Subcutaneous abdominal adipose tissue (tissue), 5 donors: ENCODE measurements around the gene WWOX.
"Not testable (repeated sequence)": the region's sequence is repeated elsewhere in the genome, so short reads cannot be mapped to it uniquely, and the experiment has no call there.

ENCODE experiments used
- H3K27ac ChIP-seq: one replicate; pipeline ENCODE4 v1.7.0; 2013; ENCODE audit warnings: low read depth, mild to moderate bottlenecking, inconsistent platforms, low read length, moderate library complexity
- H3K27me3 ChIP-seq, 5 donors: one replicate each; pipeline ENCODE4 v1.7.0; 2013; ENCODE audit warnings: low read length in 5 of 5, inconsistent platforms in 1 of 5; ENCODE audit not compliant: control insufficient read depth in 5 of 5, insufficient read depth in 4 of 5
- H3K36me3 ChIP-seq, 5 donors: one replicate each; pipeline ENCODE4 v1.7.0; 2013; ENCODE audit warnings: low read length in 5 of 5; ENCODE audit not compliant: control insufficient read depth in 5 of 5, insufficient read depth in 5 of 5
- H3K4me1 ChIP-seq, 5 donors: one replicate each; pipeline ENCODE4 v1.7.0; 2013; ENCODE audit warnings: low read length in 5 of 5, mild to moderate bottlenecking in 3 of 5, moderate library complexity in 1 of 5; ENCODE audit not compliant: control insufficient read depth in 5 of 5, insufficient read depth in 5 of 5
- H3K4me3 ChIP-seq, 5 donors: one replicate each; pipeline ENCODE4 v1.7.0; 2013; ENCODE audit warnings: low read length in 5 of 5, low read depth in 1 of 5
- H3K9ac ChIP-seq, 5 donors: one replicate each; pipeline ENCODE4 v1.7.0; 2013; ENCODE audit warnings: low read length in 5 of 5, mild to moderate bottlenecking in 4 of 5, moderate library complexity in 3 of 5
- H3K9me3 ChIP-seq, 5 donors: one replicate each; pipeline ENCODE4 v1.7.0; 2013; ENCODE audit warnings: low read length in 5 of 5; ENCODE audit not compliant: control insufficient read depth in 5 of 5
- donor health status: healthy.
- donor health status: healthy.
- donor health status: healthy.
- donor health status: healthy.
- donor health status: healthy.

Gene WWOX

GRCh38 chr16:79042886-79043285 is 943.4 kb downstream of the WWOX start:
- no peak overlapping the region for H3K4me3 ChIP-seq
- no peak overlapping the region for H3K9ac ChIP-seq
- peaks cover 0 to 10% (median 5%) of the 10 kb centered on the region in 5 donors for H3K4me1 ChIP-seq
- H3K27ac ChIP-seq: no peak overlapping the region
- H3K9me3 ChIP-seq: no peaks in the 10 kb centered on the region
- H3K27me3 ChIP-seq: no peaks in the 10 kb centered on the region
- H3K36me3 ChIP-seq: no peaks in the 10 kb centered on the region

- H3K9ac ChIP-seq: no peak overlapping the region
These were observed 945.7 kb downstream of the WWOX start for GRCh38 chr16:79045191-79045590.

GRCh38 chr16:79047337-79047736 is 947.9 kb downstream of the WWOX start:
- Histone ChIP-seq H3K4me1 (peaks cover 0 to 7% (median 4%) of the 10 kb centered on the region in 5 donors), H3K9me3 (no peaks in the 10 kb centered on the region), H3K4me3 (no peak overlapping the region), H3K9ac (no peak overlapping the region), H3K27me3 (no peaks in the 10 kb centered on the region), H3K27ac (no peak overlapping the region), H3K36me3 (no peaks in the 10 kb centered on the region)

More at GRCh38 chr16:79045191-79045590, 945.7 kb downstream of the WWOX start:
- Histone ChIP-seq H3K27ac (no peak overlapping the region), H3K4me1 (peaks cover 0 to 7% (median 4%) of the 10 kb centered on the region in 5 donors), H3K4me3 (no peak overlapping the region), H3K9me3 (no peaks in the 10 kb centered on the region), H3K36me3 (no peaks in the 10 kb centered on the region), H3K27me3 (no peaks in the 10 kb centered on the region)

- H3K9me3 ChIP-seq: no peaks in the 10 kb centered on the region
- H3K9ac ChIP-seq: no peak overlapping the region
- no peaks in the 10 kb centered on the region for H3K36me3 ChIP-seq
- H3K27ac ChIP-seq: no peak overlapping the region
- H3K4me3 ChIP-seq: no peak overlapping the region
- peaks cover 0 to 10% (median 7%) of the 10 kb centered on the region in 5 donors for H3K4me1 ChIP-seq
- no peaks in the 10 kb centered on the region for H3K27me3 ChIP-seq
These were observed 949.6 kb downstream of the WWOX start for GRCh38 chr16:79049040-79049439.

GRCh38 chr16:79050063-79050462 is 950.6 kb downstream of the WWOX start:
- Histone ChIP-seq H3K9ac (no peak overlapping the region), H3K27me3 (no peaks in the 10 kb centered on the region), H3K36me3 (no peaks in the 10 kb centered on the region), H3K4me1 (peaks cover 0 to 14% (median 10%) of the 10 kb centered on the region in 5 donors), H3K9me3 (peaks cover 0 to under 1% (median 0%) of the 10 kb centered on the region in 5 donors), H3K27ac (no peak overlapping the region), H3K4me3 (no peak overlapping the region)

- no peaks in the 10 kb centered on the region for H3K27me3 ChIP-seq
- H3K36me3 ChIP-seq: no peaks in the 10 kb centered on the region
- no peak overlapping the region for H3K27ac ChIP-seq
- H3K9me3 ChIP-seq: peaks cover 0 to 3% (median 0%) of the 10 kb centered on the region in 5 donors
- H3K9ac ChIP-seq: no peak overlapping the region
- H3K4me3 ChIP-seq: no peak overlapping the region
- peaks cover 0 to 9% (median 5%) of the 10 kb centered on the region in 5 donors for H3K4me1 ChIP-seq
These were observed 951.9 kb downstream of the WWOX start for GRCh38 chr16:79051313-79051712.

GRCh38 chr16:79052198-79052597 is 952.7 kb downstream of the WWOX start:
- not testable (repeated sequence) for H3K27me3 ChIP-seq, H3K9ac ChIP-seq, H3K4me3 ChIP-seq, H3K4me1 ChIP-seq, H3K27ac ChIP-seq, H3K9me3 ChIP-seq, H3K36me3 ChIP-seq

- Histone ChIP-seq H3K4me1 (peaks cover 0 to 9% (median 5%) of the 10 kb centered on the region in 5 donors), H3K9ac (no peak overlapping the region), H3K4me3 (no peak overlapping the region), H3K27me3 (no peaks in the 10 kb centered on the region), H3K9me3 (peaks cover 0 to 3% (median 0%) of the 10 kb centered on the region in 5 donors), H3K36me3 (no peaks in the 10 kb centered on the region), H3K27ac (no peak overlapping the region)
These were observed 954.1 kb downstream of the WWOX start for GRCh38 chr16:79053577-79053976.

GRCh38 chr16:79054211-79054984 is 954.9 kb downstream of the WWOX start:
- H3K4me1 ChIP-seq: peaks cover 0 to 9% (median 5%) of the 10 kb centered on the region in 5 donors
- H3K27me3 ChIP-seq: no peaks in the 10 kb centered on the region
- no peaks in the 10 kb centered on the region for H3K36me3 ChIP-seq
- peaks cover 0 to 3% (median 0%) of the 10 kb centered on the region in 5 donors for H3K9me3 ChIP-seq
- no peak overlapping the region for H3K4me3 ChIP-seq
- H3K9ac ChIP-seq: no peak overlapping the region
- no peak overlapping the region for H3K27ac ChIP-seq

GRCh38 chr16:79055251-79055970 is 956.0 kb downstream of the WWOX start:
- H3K27me3 ChIP-seq: no peaks in the 10 kb centered on the region
- no peak overlapping the region for H3K9ac ChIP-seq
- H3K9me3 ChIP-seq: peaks cover 0 to 3% (median 0%) of the 10 kb centered on the region in 5 donors
- no peak overlapping the region for H3K27ac ChIP-seq
- H3K4me1 ChIP-seq: peaks cover 0 to 9% (median 5%) of the 10 kb centered on the region in 5 donors
- no peak overlapping the region for H3K4me3 ChIP-seq
- H3K36me3 ChIP-seq: no peaks in the 10 kb centered on the region
